Activated B cell treated with CpG ODN at 0.5 μM for 24 hours (primary cell): ENCODE results near the gene SLC38A3. TPM values are rescaled to one million over a fixed set of nuclear protein-coding genes. Genes with fewer than 3 reads are reported as not detected.

Experiments
- ATAC-seq: fragments of 200-7000 bp; cut with Tn5 transposase; one replicate; pipeline ENCODE4 v1.10.0; 2021; ENCODE audit warnings: low read depth, mild to moderate bottlenecking, moderate library complexity
- CTCF ChIA-PET: fragments of 350-600 bp; sonication (Branson Sonifier 250); formaldehyde crosslinking; loops from one replicate; lab custom pipeline; 2021; ENCODE audit warnings: antibody characterized with exemption; lab: Charles Lee
- POLR2A ChIA-PET: fragments of 350-600 bp; sonication (Branson Sonifier 250); formaldehyde crosslinking; loops from one replicate; lab custom pipeline; 2021; ENCODE audit warnings: antibody characterized with exemption; lab: Charles Lee
- DNase-seq: peaks from one replicate; pipeline ENCODE4 v3.0.0; 2022
- H3K27ac Mint-ChIP-seq: one replicate; pipeline ENCODE4 v1.8.0; 2020; ENCODE audit warnings: mixed read lengths
- H3K27me3 Mint-ChIP-seq: one replicate; pipeline ENCODE4 v1.8.0; 2021; ENCODE audit warnings: mixed read lengths
- H3K36me3 Mint-ChIP-seq: one replicate; pipeline ENCODE4 v1.8.0; 2021; ENCODE audit warnings: low read depth, mixed read lengths
- H3K4me1 Mint-ChIP-seq: one replicate; pipeline ENCODE4 v1.8.0; 2021; ENCODE audit warnings: mixed read lengths
- H3K4me3 Mint-ChIP-seq: one replicate; pipeline ENCODE4 v1.8.0; 2020; ENCODE audit warnings: mild to moderate bottlenecking, mixed read lengths
- H3K9me3 Mint-ChIP-seq: one replicate; pipeline ENCODE4 v1.8.0; 2020; ENCODE audit warnings: mixed read lengths
- CTCF ChIP-seq: fragments of 200-600 bp; IDR thresholded peaks from one replicate; pipeline ENCODE4 v1.8.0; 2022; ENCODE audit warnings: antibody characterized with exemption, mild to moderate bottlenecking
- intact Hi-C: fragments of 100-400 bp; cut with micrococcal nuclease; formaldehyde crosslinking; loops from one replicate; pipeline ENCODE4 v1.15.1; 2024
- total RNA-seq: library from RNA; stranded (reverse); gene quantifications from 2 replicates; pipeline ENCODE4 v1.2.3, GENCODE V29; 2022

The SLC38A3 gene
- total RNA-seq, 1 donor from 2014 or later: not detected

GRCh38 chr3:50201573-50202315 is 3.3 kb upstream of the SLC38A3 start:
- ChIA-PET POLR2A (interaction anchor here (0.6 kb wide), 1 partner anchor 22 kb away, joined by 4 read pairs; no protein-coding TSS in a partner anchor), CTCF (interaction anchor here (1.6 kb wide), 1 partner anchor 24 kb away, joined by 4 read pairs; no protein-coding TSS in a partner anchor)
- no peak overlapping the region for H3K27ac Mint-ChIP-seq
- ATAC-seq: no peak
- intact Hi-C loops: no loop called here
- peaks cover 42% of the 10 kb centered on the region for H3K27me3 Mint-ChIP-seq
- H3K4me1 Mint-ChIP-seq: peaks cover 2% of the 10 kb centered on the region
- no peak overlapping the region for H3K4me3 Mint-ChIP-seq
- no peak for TF ChIP-seq CTCF
- H3K9me3 Mint-ChIP-seq: no peaks in the 10 kb centered on the region
- DNase-seq: no peak
- H3K36me3 Mint-ChIP-seq: no peaks in the 10 kb centered on the region

GRCh38 chr3:50202353-50203112 is 2.5 kb upstream of the SLC38A3 start:
- intact Hi-C loops: no loop called here
- TF ChIP-seq CTCF: no peak
- DNase-seq: no peak
- Mint-ChIP-seq H3K9me3 (no peaks in the 10 kb centered on the region), H3K36me3 (no peaks in the 10 kb centered on the region), H3K4me1 (peaks cover 2% of the 10 kb centered on the region), H3K27ac (no peak overlapping the region), H3K4me3 (no peak overlapping the region), H3K27me3 (peaks cover 48% of the 10 kb centered on the region)
- no peak for ATAC-seq
- POLR2A ChIA-PET: interaction anchor here (0.6 kb wide), 1 partner anchor 22 kb away, joined by 4 read pairs; no protein-coding TSS in a partner anchor
- CTCF ChIA-PET: interaction anchor here (1.6 kb wide), 1 partner anchor 23 kb away, joined by 4 read pairs; no protein-coding TSS in a partner anchor

GRCh38 chr3:50203113-50203808 is 1.8 kb upstream of the SLC38A3 start:
- Mint-ChIP-seq H3K9me3 (no peaks in the 10 kb centered on the region), H3K4me3 (no peak overlapping the region)

More at GRCh38 chr3:50203113-50203808, 1.8 kb upstream of the SLC38A3 start:
- no peak for ATAC-seq
- CTCF ChIA-PET: interaction anchor here (1.0 to 1.6 kb wide), 2 partner anchors 22 to 43 kb away, joined by 3 to 4 read pairs; no protein-coding TSS in a partner anchor
- Mint-ChIP-seq H3K27ac (no peak overlapping the region), H3K27me3 (peaks cover 50% of the 10 kb centered on the region), H3K36me3 (no peaks in the 10 kb centered on the region), H3K4me1 (peaks cover 2% of the 10 kb centered on the region)
- intact Hi-C loops: no loop called here
- DNase-seq: no peak
- POLR2A ChIA-PET: no interaction called here
- TF ChIP-seq CTCF: no peak
